ENCODE results near the gene ABLIM2.
"Not testable (repeated sequence)": the region's sequence is repeated elsewhere in the genome, so short reads cannot be mapped to it uniquely, and the experiment has no call there.

The ABLIM2 gene

GRCh38 chr4:7945709-7946380 is 212.8 kb downstream of the ABLIM2 start:
- no peak for DNase-seq

GRCh38 chr4:7944599-7945220 is 213.9 kb downstream of the ABLIM2 start:
- no peak for DNase-seq

GRCh38 chr4:7943688-7944087 is 214.9 kb downstream of the ABLIM2 start:
- DNase-seq = not testable (repeated sequence)

GRCh38 chr4:7943211-7943610 is 215.4 kb downstream of the ABLIM2 start:
- DNase-seq = no peak

- no peak for DNase-seq
These were observed 216.6 kb downstream of the ABLIM2 start for GRCh38 chr4:7941965-7942496.

GRCh38 chr4:7941111-7941964 is 217.3 kb downstream of the ABLIM2 start:
- no peak for DNase-seq

- peak; percentile 17 to 96 (median 78) for DNase-seq
These were observed 219.1 kb downstream of the ABLIM2 start, which contains the start of gene AFAP1 for GRCh38 chr4:7939377-7940108. TSS of gene AFAP1 (minus strand) at chr4:7939861. CDS start at chr4:7872078, 67,783 bp downstream.

- DNase-seq = peak in 2 of 56 donors; percentile 45 to 47
These were observed 219.8 kb downstream of the ABLIM2 start for GRCh38 chr4:7938609-7939376.

GRCh38 chr4:7938266-7938608 is 220.4 kb downstream of the ABLIM2 start:
- no peak for DNase-seq

GRCh38 chr4:7937006-7937405 is 221.6 kb downstream of the ABLIM2 start:
- no peak for DNase-seq

GRCh38 chr4:7933651-7934510 is 224.7 kb downstream of the ABLIM2 start:
- no peak for DNase-seq

- DNase-seq = no peak
These were observed 226.3 kb downstream of the ABLIM2 start for GRCh38 chr4:7932287-7932686.

- DNase-seq = peak in 7 of 56 donors; percentile 12 to 44 (median 27)
These were observed 229.3 kb downstream of the ABLIM2 start for GRCh38 chr4:7929118-7929951.

GRCh38 chr4:7928711-7929110 is 229.9 kb downstream of the ABLIM2 start:
- no peak for DNase-seq

GRCh38 chr4:7926822-7927221 is 231.8 kb downstream of the ABLIM2 start:
- DNase-seq = no peak

- no peak for DNase-seq
These were observed 234.0 kb downstream of the ABLIM2 start for GRCh38 chr4:7924570-7924969.

- no peak for DNase-seq
These were observed 234.4 kb downstream of the ABLIM2 start for GRCh38 chr4:7924163-7924562.

GRCh38 chr4:7922466-7922865 is 236.1 kb downstream of the ABLIM2 start:
- DNase-seq = no peak

Measured in nucleus accumbens (tissue), 56 donors.